ENCODE measurements around the gene FIBP.
"Not testable (repeated sequence)": the region's sequence is repeated elsewhere in the genome, so short reads cannot be mapped to it uniquely, and the experiment has no call there.

FIBP gene

GRCh38 chr11:65899356-65900124 is 11.3 kb upstream of the FIBP start:
- H3K27ac Mint-ChIP-seq = peak overlapping the region; percentile 93
- H3K27me3 Mint-ChIP-seq = no peaks in the 10 kb centered on the region
- peaks cover 35% of the 10 kb centered on the region for H3K4me1 Mint-ChIP-seq
- H3K9me3 Mint-ChIP-seq = no peaks in the 10 kb centered on the region
- peak overlapping the region; percentile 93 for H3K4me3 Mint-ChIP-seq
- H3K36me3 Mint-ChIP-seq = peaks cover 13% of the 10 kb centered on the region

GRCh38 chr11:65898656-65899355 is 10.5 kb upstream of the FIBP start:
- H3K4me1 Mint-ChIP-seq = peaks cover 41% of the 10 kb centered on the region
- H3K27ac Mint-ChIP-seq = peak overlapping the region; percentile 97
- H3K4me3 Mint-ChIP-seq = peak overlapping the region; percentile 93
- H3K27me3 Mint-ChIP-seq = no peaks in the 10 kb centered on the region
- peaks cover 15% of the 10 kb centered on the region for H3K36me3 Mint-ChIP-seq
- H3K9me3 Mint-ChIP-seq = no peaks in the 10 kb centered on the region

GRCh38 chr11:65897020-65897471 is 8.8 kb upstream of the FIBP start:
- H3K4me1 Mint-ChIP-seq = peaks cover 59% of the 10 kb centered on the region
- peak overlapping the region; percentile 65 for H3K4me3 Mint-ChIP-seq
- no peaks in the 10 kb centered on the region for H3K27me3 Mint-ChIP-seq
- peak overlapping the region; percentile 70 for H3K27ac Mint-ChIP-seq
- no peaks in the 10 kb centered on the region for H3K9me3 Mint-ChIP-seq
- peaks cover 22% of the 10 kb centered on the region for H3K36me3 Mint-ChIP-seq

GRCh38 chr11:65896034-65896999 is 8.0 kb upstream of the FIBP start:
- H3K27ac Mint-ChIP-seq = peak overlapping the region; percentile 8

GRCh38 chr11:65895482-65895981 is 7.3 kb upstream of the FIBP start:
- peak overlapping the region; percentile 24 for H3K4me3 Mint-ChIP-seq
- peaks cover 22% of the 10 kb centered on the region for H3K36me3 Mint-ChIP-seq
- H3K27me3 Mint-ChIP-seq = no peaks in the 10 kb centered on the region
- peaks cover 53% of the 10 kb centered on the region for H3K4me1 Mint-ChIP-seq
- peak overlapping the region; percentile 85 for H3K27ac Mint-ChIP-seq
- no peaks in the 10 kb centered on the region for H3K9me3 Mint-ChIP-seq

More at GRCh38 chr11:65896034-65896999, 8.0 kb upstream of the FIBP start:
- Mint-ChIP-seq H3K4me3 (peak overlapping the region; percentile 24), H3K27me3 (no peaks in the 10 kb centered on the region), H3K9me3 (no peaks in the 10 kb centered on the region), H3K36me3 (peaks cover 22% of the 10 kb centered on the region), H3K4me1 (peaks cover 60% of the 10 kb centered on the region)

- Mint-ChIP-seq H3K36me3 (peaks cover 22% of the 10 kb centered on the region), H3K27me3 (no peaks in the 10 kb centered on the region), H3K9me3 (no peaks in the 10 kb centered on the region), H3K27ac (peak overlapping the region; percentile 18), H3K4me3 (peak overlapping the region; percentile 81), H3K4me1 (peaks cover 65% of the 10 kb centered on the region)
Measured at GRCh38 chr11:65894034-65894591, 5.8 kb upstream of the FIBP start.

GRCh38 chr11:65892661-65893317 is 4.5 kb upstream of the FIBP start:
- H3K27me3 Mint-ChIP-seq = no peaks in the 10 kb centered on the region
- no peaks in the 10 kb centered on the region for H3K9me3 Mint-ChIP-seq
- peaks cover 19% of the 10 kb centered on the region for H3K36me3 Mint-ChIP-seq
- peaks cover 69% of the 10 kb centered on the region for H3K4me1 Mint-ChIP-seq
- H3K27ac Mint-ChIP-seq = peak overlapping the region; percentile 97
- peak overlapping the region; percentile 81 for H3K4me3 Mint-ChIP-seq

- H3K4me3 Mint-ChIP-seq = peak overlapping the region; percentile 81
- peaks cover 64% of the 10 kb centered on the region for H3K4me1 Mint-ChIP-seq
- not testable (repeated sequence) for H3K27me3 Mint-ChIP-seq, H3K9me3 Mint-ChIP-seq
- peaks cover 18% of the 10 kb centered on the region for H3K36me3 Mint-ChIP-seq
- peak overlapping the region; percentile 97 for H3K27ac Mint-ChIP-seq
Measured at GRCh38 chr11:65892137-65892540, 3.9 kb upstream of the FIBP start.

GRCh38 chr11:65891219-65892136 is 3.2 kb upstream of the FIBP start:
- H3K36me3 Mint-ChIP-seq = peaks cover 14% of the 10 kb centered on the region

GRCh38 chr11:65890324-65891218 is 2.3 kb upstream of the FIBP start, which contains the start of gene CCDC85B:
CCDC85B (plus strand) TSS chr11:65890673; CDS start chr11:65890784, 111 bp downstream.
- no peaks in the 10 kb centered on the region for H3K9me3 Mint-ChIP-seq
- peak within 1 kb of the TSS; percentile 98 for H3K4me3 Mint-ChIP-seq
- H3K4me1 Mint-ChIP-seq = peaks cover 57% of the 10 kb centered on the region
- peak within 1 kb of the TSS; percentile 98 for H3K27ac Mint-ChIP-seq
- H3K36me3 Mint-ChIP-seq = peaks cover 10% of the 10 kb centered on the region
- H3K27me3 Mint-ChIP-seq = no peaks in the 10 kb centered on the region

More at GRCh38 chr11:65891219-65892136, 3.2 kb upstream of the FIBP start:
- H3K27ac Mint-ChIP-seq = peak overlapping the region; percentile 42
- H3K4me1 Mint-ChIP-seq = peaks cover 64% of the 10 kb centered on the region
- H3K4me3 Mint-ChIP-seq = peak overlapping the region; percentile 81
- no peaks in the 10 kb centered on the region for H3K9me3 Mint-ChIP-seq
- H3K27me3 Mint-ChIP-seq = no peaks in the 10 kb centered on the region

GRCh38 chr11:65887723-65888162 is 528 bp downstream of the FIBP start:
- Mint-ChIP-seq H3K27ac (no peak overlapping the region), H3K9me3 (no peaks in the 10 kb centered on the region), H3K36me3 (peaks cover 10% of the 10 kb centered on the region), H3K4me1 (peaks cover 40% of the 10 kb centered on the region), H3K4me3 (peak overlapping the region; percentile 98), H3K27me3 (no peaks in the 10 kb centered on the region)

- Mint-ChIP-seq H3K4me1 (peaks cover 37% of the 10 kb centered on the region), H3K27me3 (no peaks in the 10 kb centered on the region), H3K27ac (peak overlapping the region; percentile 20), H3K4me3 (peak overlapping the region; percentile 98), H3K9me3 (no peaks in the 10 kb centered on the region), H3K36me3 (peaks cover 4% of the 10 kb centered on the region)
Measured at GRCh38 chr11:65886826-65887722, 1.2 kb downstream of the FIBP start.

Data from activated naive CD4-positive, alpha-beta T cell treated with anti-CD3 and anti-CD28 coated beads, Interleukin-2, amount 50 U/mL, for 24 hours (primary cell).